Endothelial cell of umbilical vein (primary cell): ENCODE measurements around the gene S100A3. TPM values are rescaled to one million over a fixed set of nuclear protein-coding genes. Genes with fewer than 3 reads are reported as not detected.

Source experiments
- BruUV-seq: library from RNA; stranded (reverse); fragments of 400-500 nt; replicated peaks from 2 replicates; lab custom pipeline; 2021; lab: Mats Ljungman, UMichigan
- CTCF ChIA-PET: fragments of 300-600, 350-600 bp; sonication (Branson Sonifier 250); formaldehyde crosslinking; loops from one replicate; lab custom pipeline; 2021; ENCODE audit warnings: antibody characterized with exemption, inconsistent platforms; lab: Charles Lee
- POLR2A ChIA-PET: fragments of 300-600, 350-600 bp; sonication (Branson Sonifier 250); formaldehyde crosslinking; loops from one replicate; lab custom pipeline; 2021; ENCODE audit warnings: antibody characterized with exemption, inconsistent platforms; lab: Charles Lee
- DNase-seq: peaks from one replicate; pipeline ENCODE4 v3.0.0-alpha.2; 2011; ENCODE audit warnings: low read depth, low spot score
- FAIRE-seq: peaks from 2 replicates; lab custom pipeline; 2011; peaks lifted over from hg19 to GRCh38; lab: Jason Lieb, UNC
- H2AFZ ChIP-seq: 2 replicates; pipeline ENCODE4 v1.6.0; 2012; ENCODE audit warnings: low read depth, low read length, control low read depth, inconsistent platforms
- H3K27ac ChIP-seq: 2 replicates; pipeline ENCODE4 v1.5.1; 2011; ENCODE audit warnings: low read depth, mild to moderate bottlenecking, control low read depth, low read length, moderate library complexity; ENCODE audit not compliant: insufficient read depth
- H3K27me3 ChIP-seq, 2 experiments: 2 replicates each; pipeline versions ENCODE4 v1.6.0 to v1.6.1; 2011; ENCODE audit warnings: low read length in 2 of 2, mixed read lengths in 1 of 2; ENCODE audit not compliant: control insufficient read depth in 2 of 2, insufficient read depth in 2 of 2
- H3K36me3 ChIP-seq, 2 experiments: 2 replicates in 1 of 2; 3 replicates in 1 of 2; pipeline ENCODE4 v1.5.1; 2011; ENCODE audit warnings: low read length in 2 of 2, mild to moderate bottlenecking in 1 of 2, moderate library complexity in 1 of 2; ENCODE audit not compliant: control insufficient read depth in 2 of 2, insufficient read depth in 2 of 2; ENCODE audit errors: extremely low read depth in 1 of 2
- H3K4me1 ChIP-seq: 3 replicates; pipeline ENCODE4 v1.5.1; 2011; ENCODE audit warnings: mild to moderate bottlenecking, low read length; ENCODE audit not compliant: control insufficient read depth, insufficient read depth; ENCODE audit errors: extremely low read depth
- H3K4me2 ChIP-seq: 2 replicates; pipeline ENCODE4 v1.6.1; 2011; ENCODE audit warnings: low read length, control low read depth, mixed read lengths; ENCODE audit not compliant: insufficient read depth
- H3K4me3 ChIP-seq, 3 experiments: fragments of 200-600 bp in 1 of 3; sonication (generic), shearing (Covaris generic) in 1 of 3; replicated peaks in 1 of 3; 2 replicates each; pipeline ENCODE4 v1.5.1; 2011 to 2016; ENCODE audit warnings: control low read depth in 3 of 3, low read length in 3 of 3, mild to moderate bottlenecking in 2 of 3, inconsistent platforms in 1 of 3, low read depth in 1 of 3, moderate library complexity in 1 of 3; ENCODE audit not compliant: insufficient read depth in 1 of 3
- H3K79me2 ChIP-seq: 2 replicates; pipeline ENCODE4 v1.6.0; 2012; ENCODE audit warnings: low read length, inconsistent platforms; ENCODE audit not compliant: control insufficient read depth, insufficient read depth
- H3K9ac ChIP-seq: replicated peaks from 2 replicates; pipeline ENCODE3; 2011; ENCODE audit warnings: low read length, control low read depth; ENCODE audit not compliant: insufficient read depth; ENCODE audit errors: extremely low read depth
- H3K9me1 ChIP-seq: replicated peaks from 3 replicates; pipeline ENCODE4 v1.6.0; 2011; ENCODE audit warnings: mild to moderate bottlenecking, low read length; ENCODE audit not compliant: control insufficient read depth, insufficient read depth; ENCODE audit errors: extremely low read depth
- H3K9me3 ChIP-seq: replicated peaks from 2 replicates; pipeline ENCODE4 v1.5.1; 2012; ENCODE audit warnings: low read length, inconsistent platforms; ENCODE audit not compliant: control insufficient read depth, insufficient read depth
- H4K20me1 ChIP-seq: replicated peaks from 2 replicates; pipeline ENCODE3; 2011; ENCODE audit warnings: mild to moderate bottlenecking, low read length; ENCODE audit not compliant: control insufficient read depth, insufficient read depth; ENCODE audit errors: extremely low read depth
- CTCF ChIP-seq, 2 donors: IDR thresholded peaks; 1 replicate in 1 of 2; 2 replicates in 1 of 2; pipeline ENCODE4 v1.5.1; 2011; ENCODE audit warnings: low read length in 2 of 2, mild to moderate bottlenecking in 2 of 2, moderate library complexity in 2 of 2, control low read depth in 1 of 2, inconsistent platforms in 1 of 2, low read depth in 1 of 2; ENCODE audit not compliant: insufficient read depth in 1 of 2; ENCODE audit errors: extremely low read depth in 1 of 2
- EZH2 ChIP-seq: IDR thresholded peaks from 2 replicates; pipeline ENCODE4 v1.6.1; 2012; ENCODE audit warnings: borderline replicate concordance, low read depth, mild to moderate bottlenecking, moderate library complexity, low read length, inconsistent platforms; ENCODE audit not compliant: severe bottlenecking
- FOS ChIP-seq: IDR thresholded peaks from 2 replicates; pipeline ENCODE4 v1.6.1; 2011; ENCODE audit warnings: mild to moderate bottlenecking, low read length, moderate library complexity, borderline replicate concordance; ENCODE audit not compliant: insufficient read depth
- GATA2 ChIP-seq: IDR thresholded peaks from 2 replicates; pipeline ENCODE4 v1.7.0; 2011; ENCODE audit warnings: low read depth, mild to moderate bottlenecking, moderate library complexity, mixed read lengths, low read length; ENCODE audit not compliant: insufficient read length, insufficient read depth
- JUN ChIP-seq: IDR thresholded peaks from 2 replicates; pipeline ENCODE4 v1.6.1; 2011; ENCODE audit warnings: borderline replicate concordance, low read depth; ENCODE audit not compliant: insufficient read length, insufficient read depth
- MAX ChIP-seq: IDR thresholded peaks from 2 replicates; pipeline ENCODE4 v1.6.1; 2011; ENCODE audit not compliant: insufficient read depth, insufficient read length
- MYC ChIP-seq: IDR thresholded peaks from one replicate; pipeline ENCODE4 v1.6.1; 2011; ENCODE audit warnings: mild to moderate bottlenecking, low read depth, low read length
- POLR2A ChIP-seq: IDR thresholded peaks from 2 replicates; pipeline ENCODE4 v1.6.1; 2012; ENCODE audit warnings: low read depth, mild to moderate bottlenecking, control low read depth, low read length
- POLR2AphosphoS5 ChIP-seq: IDR thresholded peaks from 2 replicates; pipeline ENCODE4 v1.6.1; 2012; ENCODE audit warnings: low read depth, mild to moderate bottlenecking, control low read depth, low read length, moderate library complexity; ENCODE audit not compliant: insufficient read depth
- dilution Hi-C: fragments of 300-500 bp; cut with MboI; formaldehyde crosslinking; loops from one replicate; pipeline ENCODE4 v1.15.0; 2019; ENCODE audit warnings: low sequenced_read_pairs; ENCODE audit not compliant: extremely low pct_ligation_motif_present
- intact Hi-C: fragments of 100-400 bp; cut with micrococcal nuclease; formaldehyde crosslinking; loops from one replicate; pipeline ENCODE4 v1.10.0; 2022
- polyA plus RNA-seq, 4 experiments: library from polyadenylated mRNA; depleted of rRNA in 3 of 4; stranded (reverse) in 3 of 4; unstranded in 1 of 4; fragments of >200 nt; gene quantifications; 2 replicates each; pipeline versions ENCODE4 v1.2.1 to v1.2.3, GENCODE V29; 2011 to 2012; ENCODE audit warnings: missing spikeins in 1 of 4
- total RNA-seq: library from RNA; stranded (reverse); gene quantifications from 2 replicates; pipeline ENCODE4 v1.2.3, GENCODE V29; 2021

The S100A3 gene
- total and polyA plus RNA-seq, 2 donors (not counting 3 experiments of a cell fraction or from before 2014, with no cell fraction given), result 0.42 to 1.3 TPM

- Histone ChIP-seq H3K4me1 (peaks cover 20% of the 10 kb centered on the region), H3K27ac (no peak overlapping the region), H3K4me2 (no peak overlapping the region), H3K79me2 (no peaks in the 10 kb centered on the region), H3K9me1 (no peaks in the 10 kb centered on the region), H3K36me3 (no peaks in the 10 kb centered on the region), H4K20me1 (no peaks in the 10 kb centered on the region), H3K9me3 (no peaks in the 10 kb centered on the region), H2AFZ (no peak overlapping the region), H3K9ac (no peak overlapping the region), H3K4me3 (no peak overlapping the region), H3K27me3 (no peaks in the 10 kb centered on the region)
- DNase-seq (no peak), FAIRE-seq (no peak)
- TF ChIP-seq FOS (no peak), MAX (no peak), MYC (no peak), EZH2 (no peak), CTCF (IDR thresholded peaks at IDR 0.05; ENCODE audit: extremely low read depth in 1 of 2, insufficient read depth in 1 of 2, low read depth in 1 of 2, low read length in 2 of 2) (no peak), GATA2 (no peak), JUN (no peak), POLR2A (no peak), POLR2AphosphoS5 (no peak)
- BruUV-seq, result no TSS peak
- ChIA-PET CTCF (interaction anchor here (0.7 to 3.3 kb wide), 6 partner anchors 8 to 42 kb away, joined by 3 to 13 read pairs (median 4); partner anchors contain the start of gene S100A6), POLR2A (no interaction called here)
- intact Hi-C loops (no loop called here), dilution Hi-C loops (no loop called here)
These were observed 3.3 kb upstream of the S100A3 start for GRCh38 chr1:153552335-153552734.
